ENCODE data around the gene MADCAM1. TPM values are rescaled to one million over a fixed set of nuclear protein-coding genes. Genes with fewer than 3 reads are reported as not detected.

The MADCAM1 gene
- total and polyA plus RNA-seq, 8 donors, result 0.52 to 11.7 (median 6.7) TPM; not detected in 1

- no peak overlapping the region for H3K4me3 ChIP-seq
- intact Hi-C loops (cut with DNase I), result no loop called here
- DNase-seq, result peak in 1 of 4 donors; percentile 65
- H3K9me3 ChIP-seq, result peaks cover 0 to 14% of the 10 kb centered on the region in 2 donors
- no peak for TF ChIP-seq CTCF (IDR thresholded peaks at IDR 0.05)
- no peaks in the 10 kb centered on the region for H3K36me3 ChIP-seq
- H3K27ac ChIP-seq, result no peak overlapping the region
- ATAC-seq, result no peak
- H3K27me3 ChIP-seq, result peaks cover 0 to 4% of the 10 kb centered on the region in 2 donors
- H3K4me1 ChIP-seq, result no peaks in the 10 kb centered on the region
These were observed 43.5 kb upstream of the MADCAM1 start for GRCh38 chr19:452829-453228.

- no peak for TF ChIP-seq CTCF (IDR thresholded peaks at IDR 0.05)
- Histone ChIP-seq H3K27me3 (no peaks in the 10 kb centered on the region), H3K27ac (no peak overlapping the region), H3K36me3 (no peaks in the 10 kb centered on the region), H3K4me3 (no peak overlapping the region), H3K9me3 (peaks cover 0 to 14% of the 10 kb centered on the region in 2 donors), H3K4me1 (no peaks in the 10 kb centered on the region)
- no peak for ATAC-seq
- DNase-seq, result no peak
- intact Hi-C loops (cut with DNase I), result no loop called here
These were observed 42.7 kb upstream of the MADCAM1 start for GRCh38 chr19:453606-454005.

GRCh38 chr19:455031-455705, 41.1 kb upstream of the MADCAM1 start:
- Histone ChIP-seq H3K27ac (no peak overlapping the region), H3K4me1 (peaks cover 0 to 8% of the 10 kb centered on the region in 2 donors), H3K27me3 (peaks cover 0 to 8% of the 10 kb centered on the region in 2 donors), H3K4me3 (no peak overlapping the region), H3K9me3 (peaks cover 0 to 14% of the 10 kb centered on the region in 2 donors), H3K36me3 (no peaks in the 10 kb centered on the region)
- DNase-seq (peak in 1 of 4 donors; percentile 73), ATAC-seq (no peak)
- intact Hi-C loops (cut with DNase I), result no loop called here
- no peak for TF ChIP-seq CTCF (IDR thresholded peaks at IDR 0.05)

- no peaks in the 10 kb centered on the region for H3K36me3 ChIP-seq
- H3K4me3 ChIP-seq, result no peak overlapping the region
- peaks cover 0 to 9% of the 10 kb centered on the region in 2 donors for H3K4me1 ChIP-seq
- H3K9me3 ChIP-seq, result peaks cover 0 to 6% of the 10 kb centered on the region in 2 donors
- no peak for TF ChIP-seq CTCF (IDR thresholded peaks at IDR 0.05)
- H3K27me3 ChIP-seq, result peaks cover 0 to 13% of the 10 kb centered on the region in 2 donors
- ATAC-seq (no peak), DNase-seq (peak in 1 of 4 donors; percentile 67)
- H3K27ac ChIP-seq, result no peak overlapping the region
- intact Hi-C loops (cut with DNase I), result no loop called here
These were observed 40.3 kb upstream of the MADCAM1 start for GRCh38 chr19:455851-456546.

GRCh38 chr19:456547-457110, 39.7 kb upstream of the MADCAM1 start:
- Histone ChIP-seq H3K9me3 (no peaks in the 10 kb centered on the region), H3K27ac (no peak overlapping the region), H3K36me3 (no peaks in the 10 kb centered on the region), H3K4me3 (no peak overlapping the region), H3K4me1 (peaks cover 0 to 15% of the 10 kb centered on the region in 2 donors), H3K27me3 (peaks cover 0 to 19% of the 10 kb centered on the region in 2 donors)
- ATAC-seq (no peak), DNase-seq (no peak)
- intact Hi-C loops (cut with DNase I), result no loop called here
- TF ChIP-seq CTCF (IDR thresholded peaks at IDR 0.05), result no peak
